IMR-90 (cell line): ENCODE data around the gene FRMPD4.

Source experiments
- CEBPB ChIP-seq: IDR thresholded peaks from 2 replicates; pipeline ENCODE4 v1.6.1; 2012; ENCODE audit warnings: low read depth, low read length, improper control_type of control experiment
- CHD1 ChIP-seq: IDR thresholded peaks from 2 replicates; pipeline ENCODE4 v1.6.1; 2012; ENCODE audit warnings: low read depth, low read length, improper control_type of control experiment
- CTCF ChIP-seq: conservative IDR thresholded peaks from 2 replicates; pipeline ENCODE4 v1.5.1; 2012; ENCODE audit warnings: mild to moderate bottlenecking, low read depth, low read length, improper control_type of control experiment
- ELK1 ChIP-seq: fragments of 150-350 bp; IDR thresholded peaks from 2 replicates; pipeline ENCODE4 v1.6.1; 2016; ENCODE audit warnings: low read depth, mild to moderate bottlenecking, low read length, moderate library complexity, borderline replicate concordance
- FOS ChIP-seq: fragments of 150-350 bp; IDR thresholded peaks from 2 replicates; pipeline ENCODE4 v1.6.1; 2016; ENCODE audit warnings: low read depth, low read length
- MAFK ChIP-seq: IDR thresholded peaks from 2 replicates; pipeline ENCODE4 v1.6.1; 2012; ENCODE audit warnings: low read depth, low read length, improper control_type of control experiment
- MAZ ChIP-seq: IDR thresholded peaks from 2 replicates; pipeline ENCODE4 v1.6.1; 2012; ENCODE audit warnings: low read depth, mild to moderate bottlenecking, low read length, improper control_type of control experiment, moderate library complexity, borderline replicate concordance
- MXI1 ChIP-seq: IDR thresholded peaks from 2 replicates; pipeline ENCODE4 v1.6.1; 2012; ENCODE audit warnings: low read depth, mild to moderate bottlenecking, low read length, moderate library complexity, borderline replicate concordance
- POLR2A ChIP-seq: IDR thresholded peaks from 2 replicates; pipeline ENCODE4 v1.6.1; 2012; ENCODE audit warnings: mild to moderate bottlenecking, low read depth, low read length
- RAD21 ChIP-seq: IDR thresholded peaks from 2 replicates; pipeline ENCODE4 v1.6.1; 2012; ENCODE audit warnings: low read length, improper control_type of control experiment
- RCOR1 ChIP-seq: IDR thresholded peaks from 2 replicates; pipeline ENCODE4 v1.6.1; 2012; ENCODE audit warnings: mild to moderate bottlenecking, low read length, improper control_type of control experiment; ENCODE audit not compliant: insufficient replicate concordance
- RFX5 ChIP-seq: IDR thresholded peaks from 2 replicates; pipeline ENCODE4 v1.8.0; 2012; ENCODE audit warnings: low read depth, mild to moderate bottlenecking, low read length, moderate library complexity
- SMC3 ChIP-seq: fragments of 150-350 bp; IDR thresholded peaks from 2 replicates; pipeline ENCODE4 v1.6.1; 2016; ENCODE audit warnings: low read depth, mild to moderate bottlenecking, antibody characterized with exemption, low read length, moderate library complexity
- USF2 ChIP-seq: fragments of 150-350 bp; IDR thresholded peaks from 2 replicates; pipeline ENCODE4 v1.6.1; 2017; ENCODE audit warnings: mild to moderate bottlenecking, antibody characterized with exemption, low read length, low read depth

GRCh38 chrX:12297353-12297752, 159.1 kb downstream of the FRMPD4 start:
- TF ChIP-seq POLR2A = no peak
- no peak for TF ChIP-seq MAZ
- no peak for TF ChIP-seq CTCF
- TF ChIP-seq CEBPB = no peak
- no peak for TF ChIP-seq MXI1
- no peak for TF ChIP-seq USF2
- TF ChIP-seq ELK1 = no peak
- TF ChIP-seq MAFK = no peak
- no peak for TF ChIP-seq RCOR1
- no peak for TF ChIP-seq RAD21
- no peak for TF ChIP-seq CHD1
- no peak for TF ChIP-seq RFX5
- TF ChIP-seq SMC3 = no peak
- no peak for TF ChIP-seq FOS
